IPS-15b (cell line): Measurements from ENCODE around the gene IGSF5.

Experiments used
- H3K27me3 ChIP-seq: one replicate; pipeline ENCODE4 v1.6.1; 2013; ENCODE audit warnings: low read length; ENCODE audit not compliant: control insufficient read depth, insufficient read depth
- H3K36me3 ChIP-seq: one replicate; pipeline ENCODE4 v1.6.1; 2013; ENCODE audit warnings: low read length; ENCODE audit not compliant: control insufficient read depth, insufficient read depth
- H3K4me1 ChIP-seq: one replicate; pipeline ENCODE4 v1.6.1; 2013; ENCODE audit warnings: mild to moderate bottlenecking, low read length; ENCODE audit not compliant: control insufficient read depth, insufficient read depth
- H3K4me3 ChIP-seq: one replicate; pipeline ENCODE4 v1.5.1; 2013; ENCODE audit warnings: low read depth, low read length
- H3K9ac ChIP-seq: one replicate; pipeline ENCODE4 v1.6.1; 2013; ENCODE audit warnings: low read depth, mild to moderate bottlenecking, low read length
- H3K9me3 ChIP-seq: one replicate; pipeline ENCODE4 v1.6.1; 2013; ENCODE audit warnings: mild to moderate bottlenecking, low read length; ENCODE audit not compliant: control insufficient read depth, insufficient read depth

The IGSF5 gene

DNA sequence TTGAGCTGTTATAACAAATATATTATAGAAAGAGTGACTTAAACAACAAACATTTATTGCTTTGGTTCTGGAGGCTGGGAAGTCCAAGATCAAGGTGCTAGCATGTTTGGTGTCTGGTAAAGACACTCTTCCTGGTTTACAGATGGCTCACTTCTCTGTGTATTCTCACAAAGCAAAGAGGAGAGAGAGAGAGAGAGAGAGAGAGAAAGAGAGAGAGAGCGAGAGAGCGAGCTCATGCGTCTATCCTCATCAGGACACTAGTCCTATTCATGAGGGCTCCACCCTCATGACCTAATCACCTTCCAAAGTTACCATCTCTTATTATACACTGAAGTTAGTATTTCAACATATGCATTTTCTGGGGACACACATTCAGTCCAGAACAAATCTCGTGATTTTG lies 89.6 kb downstream of the IGSF5 start:
- Histone ChIP-seq H3K27me3 (no peaks in the 10 kb centered on the region), H3K36me3 (no peaks in the 10 kb centered on the region), H3K9ac (no peak overlapping the region), H3K4me3 (no peak overlapping the region), H3K9me3 (peaks cover 3% of the 10 kb centered on the region), H3K4me1 (no peaks in the 10 kb centered on the region)

DNA sequence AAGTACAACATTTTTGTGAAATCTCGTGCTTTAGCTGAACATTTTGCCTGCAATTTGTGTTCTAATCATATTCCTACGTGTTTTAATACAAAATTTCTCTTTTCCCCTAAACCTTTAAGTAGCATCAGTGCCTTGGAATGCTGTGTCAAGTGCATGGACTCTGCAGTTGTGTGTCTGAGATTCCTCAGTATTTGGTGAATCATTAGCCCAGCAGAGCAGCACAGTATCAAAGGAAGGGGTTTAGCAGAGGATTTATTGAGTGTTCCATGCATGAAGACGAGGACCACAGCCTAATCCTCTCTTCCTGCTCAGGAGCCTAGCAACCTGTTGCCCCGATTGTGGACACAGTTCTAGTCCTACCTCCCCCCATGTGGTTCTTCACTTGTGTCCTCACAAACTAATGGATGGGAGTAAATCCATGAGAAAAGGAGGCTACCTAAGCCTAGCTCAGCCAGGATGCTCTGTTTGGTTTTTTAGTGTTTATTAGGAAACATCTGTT lies 92.9 kb downstream of the IGSF5 start:
- no peaks in the 10 kb centered on the region for H3K4me1 ChIP-seq
- H3K9ac ChIP-seq = no peak overlapping the region
- H3K27me3 ChIP-seq = no peaks in the 10 kb centered on the region
- H3K9me3 ChIP-seq = peaks cover 3% of the 10 kb centered on the region
- no peak overlapping the region for H3K4me3 ChIP-seq
- H3K36me3 ChIP-seq = no peaks in the 10 kb centered on the region

DNA sequence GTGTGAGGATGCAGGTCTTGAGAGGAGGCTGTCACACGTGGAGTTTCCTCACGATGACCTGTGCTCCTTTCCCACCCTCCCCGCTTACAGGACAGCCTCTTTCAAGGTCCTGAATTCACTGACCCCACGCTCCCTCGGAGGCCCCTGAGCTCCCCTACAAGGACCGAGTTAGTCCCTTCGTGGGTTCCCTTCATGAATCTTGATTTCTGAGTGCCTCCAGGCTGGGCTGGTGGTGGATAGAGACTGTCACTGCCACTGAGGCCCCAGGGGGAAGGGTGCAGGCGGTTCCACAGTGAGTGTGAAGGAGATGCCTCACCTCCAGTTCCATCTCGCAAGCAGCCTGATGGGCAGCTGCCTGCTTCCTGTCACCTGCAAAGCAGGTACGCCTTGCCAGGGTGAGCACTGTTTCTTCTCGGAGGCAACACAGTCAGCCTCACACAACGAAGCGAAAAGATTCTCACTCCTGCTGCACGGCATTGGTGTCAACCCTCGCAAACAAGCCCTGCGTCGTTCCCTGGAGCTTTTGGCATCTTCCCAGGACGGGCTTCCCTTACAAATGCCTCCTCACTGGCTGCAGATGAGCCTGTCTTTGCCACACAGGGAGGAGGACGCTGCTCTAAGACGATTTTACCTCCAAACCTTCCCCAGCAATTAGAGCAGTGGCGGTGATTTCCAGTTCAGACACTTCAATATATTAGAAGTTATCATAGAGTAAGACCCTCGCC lies 95.6 kb downstream of the IGSF5 start:
- Histone ChIP-seq H3K27me3 (no peaks in the 10 kb centered on the region), H3K9me3 (no peaks in the 10 kb centered on the region), H3K9ac (no peak overlapping the region), H3K36me3 (no peaks in the 10 kb centered on the region), H3K4me3 (no peak overlapping the region), H3K4me1 (no peaks in the 10 kb centered on the region)

DNA sequence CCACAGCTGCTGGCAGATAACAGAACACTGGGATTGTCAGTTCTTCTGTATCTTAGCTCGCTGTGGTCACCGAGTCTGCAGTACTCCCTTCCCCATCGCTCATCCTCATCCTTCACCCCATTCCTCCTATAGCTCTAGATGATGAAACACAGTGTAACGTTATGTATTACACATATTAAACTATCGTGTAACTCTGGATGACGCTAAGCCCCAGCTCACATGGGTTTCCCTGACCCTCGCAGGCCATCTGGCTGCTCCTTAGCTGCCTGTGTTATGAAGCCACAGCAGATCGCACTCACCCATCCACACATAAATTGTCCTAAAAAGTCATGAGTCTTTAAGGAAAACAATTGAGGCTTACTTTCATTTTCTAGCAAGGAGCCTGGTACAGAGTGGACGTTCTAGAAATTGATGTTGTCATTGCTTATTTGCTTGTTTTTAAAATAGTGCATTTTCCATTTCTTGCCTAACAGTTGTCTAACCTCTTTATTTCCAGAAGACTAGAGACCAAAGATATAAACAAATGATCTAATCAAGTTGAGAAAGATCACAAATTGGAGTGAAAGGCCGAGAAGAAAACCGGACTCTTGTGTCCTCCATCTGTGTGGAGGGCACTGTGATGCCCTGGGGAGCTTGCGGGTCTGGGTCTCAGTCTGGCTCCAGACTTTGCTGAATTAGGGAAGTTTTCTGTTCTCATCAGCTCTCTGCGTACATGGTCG lies 97.9 kb downstream of the IGSF5 start:
- Histone ChIP-seq H3K4me3 (no peak overlapping the region), H3K36me3 (no peaks in the 10 kb centered on the region)

DNA sequence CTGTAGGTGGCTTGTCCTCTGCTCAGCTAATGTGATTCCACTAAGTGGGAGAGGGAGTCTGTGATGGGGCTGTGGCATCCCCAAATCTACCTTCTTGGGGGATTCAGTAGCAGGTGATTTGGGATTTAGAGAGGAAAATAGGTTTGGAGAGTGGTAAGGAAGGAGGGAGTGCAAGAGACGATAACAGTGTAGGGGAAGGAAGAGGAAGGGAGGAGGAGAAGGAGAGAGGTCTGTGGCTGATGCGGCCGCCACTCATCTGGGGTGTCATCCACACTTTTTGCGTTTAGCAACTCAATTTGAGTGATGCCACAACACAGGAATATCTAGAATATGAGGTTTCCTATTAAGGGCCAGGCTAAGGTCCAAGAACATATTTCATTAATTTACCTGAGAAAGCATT lies 98.5 kb downstream of the IGSF5 start:
- no peak overlapping the region for H3K9ac ChIP-seq
- H3K36me3 ChIP-seq = no peaks in the 10 kb centered on the region
- no peaks in the 10 kb centered on the region for H3K27me3 ChIP-seq
- no peaks in the 10 kb centered on the region for H3K9me3 ChIP-seq
- H3K4me1 ChIP-seq = no peaks in the 10 kb centered on the region
- H3K4me3 ChIP-seq = no peak overlapping the region

More for the DNA sequence above, 97.9 kb downstream of the IGSF5 start:
- Histone ChIP-seq H3K27me3 (no peaks in the 10 kb centered on the region), H3K9ac (no peak overlapping the region), H3K9me3 (no peaks in the 10 kb centered on the region), H3K4me1 (no peaks in the 10 kb centered on the region)

DNA sequence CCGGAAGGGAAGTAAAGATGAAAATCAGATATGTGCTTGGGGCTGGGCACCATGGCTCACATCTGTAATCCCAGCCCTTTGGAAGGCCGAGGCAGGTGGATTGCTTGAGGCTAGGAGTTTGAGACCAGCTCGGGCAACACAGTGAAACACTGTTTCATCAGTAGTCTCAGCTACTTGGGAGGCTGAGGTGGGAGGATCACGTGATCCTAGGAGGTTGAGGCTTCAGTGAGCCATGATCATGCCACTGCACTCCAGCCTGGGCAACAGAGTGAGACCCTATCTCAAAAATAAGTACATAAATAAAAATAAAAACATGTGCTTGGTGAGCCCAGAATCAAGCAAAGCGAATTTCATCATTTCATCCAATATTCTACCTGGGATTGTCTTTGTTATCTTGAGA lies 98.9 kb downstream of the IGSF5 start:
- no peaks in the 10 kb centered on the region for H3K27me3 ChIP-seq

DNA sequence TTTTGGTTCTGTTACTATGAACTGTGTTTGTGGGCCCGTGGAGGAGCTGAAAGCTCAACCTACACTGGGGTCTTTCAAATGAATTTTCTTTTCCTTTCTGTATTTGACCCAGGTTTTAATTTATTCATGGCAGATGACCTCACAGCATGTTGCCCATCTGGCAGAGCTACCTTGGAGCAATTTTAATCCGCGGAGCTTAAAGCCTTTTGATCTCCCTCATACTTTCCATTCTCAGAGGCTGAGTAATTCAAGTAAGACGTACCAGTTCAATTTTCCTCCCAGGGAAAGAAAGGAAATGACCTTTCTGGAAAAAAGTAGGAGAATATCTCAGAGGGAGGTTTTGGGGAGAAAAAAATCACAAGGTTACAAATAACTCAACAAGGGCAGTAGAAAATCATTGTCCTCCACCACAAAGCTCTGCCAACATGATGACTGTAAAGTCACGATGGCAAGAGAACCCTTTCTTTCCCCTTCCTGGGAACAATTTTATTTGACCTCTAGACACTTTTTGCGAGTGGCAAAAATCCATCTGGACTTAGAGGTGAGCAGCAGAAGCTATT lies 100.7 kb downstream of the IGSF5 start:
- no peak overlapping the region for H3K4me3 ChIP-seq
- no peaks in the 10 kb centered on the region for H3K27me3 ChIP-seq
- no peaks in the 10 kb centered on the region for H3K4me1 ChIP-seq
- no peaks in the 10 kb centered on the region for H3K9me3 ChIP-seq
- no peaks in the 10 kb centered on the region for H3K36me3 ChIP-seq
- no peak overlapping the region for H3K9ac ChIP-seq

More for the DNA sequence above, 98.9 kb downstream of the IGSF5 start:
- H3K9ac ChIP-seq = no peak overlapping the region
- H3K9me3 ChIP-seq = no peaks in the 10 kb centered on the region
- H3K4me1 ChIP-seq = no peaks in the 10 kb centered on the region
- no peak overlapping the region for H3K4me3 ChIP-seq
- no peaks in the 10 kb centered on the region for H3K36me3 ChIP-seq

DNA sequence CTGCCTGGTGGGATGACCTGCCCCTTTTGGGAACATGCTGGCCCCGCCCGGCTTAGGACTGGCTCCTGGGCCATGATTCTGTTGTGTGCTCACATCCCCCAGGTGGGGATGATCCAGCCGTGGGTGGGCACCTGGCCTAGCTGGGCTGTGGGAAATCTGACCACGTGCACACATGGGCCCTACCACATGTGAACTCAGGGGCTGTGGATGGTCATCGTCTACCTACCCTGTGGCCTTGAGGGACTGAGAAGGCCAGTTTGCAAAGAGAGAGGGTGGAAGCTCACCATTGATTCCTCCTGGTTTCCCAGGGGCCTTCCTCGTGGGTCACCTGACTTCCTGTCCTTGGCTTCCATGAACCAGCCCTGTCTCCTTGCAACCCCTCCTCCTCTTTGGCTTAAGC lies 102.9 kb downstream of the IGSF5 start:
- H3K9me3 ChIP-seq = no peaks in the 10 kb centered on the region
- H3K9ac ChIP-seq = no peak overlapping the region
- H3K4me3 ChIP-seq = no peak overlapping the region
- no peaks in the 10 kb centered on the region for H3K4me1 ChIP-seq
- peaks cover 3% of the 10 kb centered on the region for H3K36me3 ChIP-seq
- no peaks in the 10 kb centered on the region for H3K27me3 ChIP-seq

DNA sequence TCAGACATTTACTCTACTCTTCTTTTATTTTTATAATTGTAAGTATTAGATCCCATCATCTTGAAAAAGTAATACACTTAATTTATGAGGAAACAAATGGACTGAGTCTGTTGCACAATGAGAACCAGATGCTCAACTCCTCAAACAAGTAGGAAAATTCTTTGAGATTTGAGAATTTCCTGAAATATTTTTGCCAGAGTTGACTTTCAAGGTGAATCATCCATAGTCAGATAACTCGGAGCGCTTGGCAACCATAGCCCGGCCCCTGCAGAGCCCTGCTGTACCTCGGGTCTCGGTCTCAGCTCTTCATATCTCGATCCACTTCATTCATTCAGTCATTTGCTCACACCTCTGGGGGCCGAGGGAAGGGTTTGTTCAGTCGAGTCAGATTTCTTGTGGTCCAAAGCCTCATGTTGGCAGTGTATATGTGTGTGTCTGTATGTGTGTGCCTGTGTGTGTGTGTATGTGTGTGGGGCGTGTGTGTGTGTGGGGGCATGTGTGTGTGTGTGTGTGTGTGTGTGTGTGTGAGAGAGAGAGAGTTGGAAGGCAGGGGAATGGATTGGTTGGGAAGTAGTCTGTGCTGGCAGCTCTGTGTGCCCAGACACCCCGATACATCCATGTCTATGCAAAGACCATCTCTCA lies 104.2 kb downstream of the IGSF5 start:
- Histone ChIP-seq H3K4me1 (no peaks in the 10 kb centered on the region), H3K27me3 (no peaks in the 10 kb centered on the region), H3K9ac (no peak overlapping the region), H3K9me3 (no peaks in the 10 kb centered on the region), H3K4me3 (no peak overlapping the region), H3K36me3 (peaks cover 3% of the 10 kb centered on the region)

DNA sequence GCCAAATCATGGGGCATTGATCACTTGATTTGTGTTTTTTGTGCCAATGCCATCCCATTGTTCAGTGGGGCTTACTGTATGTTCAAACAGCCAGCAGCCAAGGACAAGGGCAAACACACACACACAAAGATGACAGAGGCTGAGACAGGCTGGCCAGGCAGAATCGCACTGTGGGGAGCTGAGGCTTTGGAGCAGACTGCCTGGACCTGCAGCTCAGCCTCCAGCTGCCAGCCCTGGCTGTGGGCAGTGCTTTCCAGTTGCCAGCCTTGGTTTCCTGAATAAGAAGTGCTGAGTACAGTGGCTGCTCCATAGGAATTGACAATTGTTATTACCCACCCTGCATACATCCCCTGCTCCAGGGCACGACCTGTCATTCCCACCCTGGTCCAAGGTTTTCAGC lies 105.3 kb downstream of the IGSF5 start:
- H3K27me3 ChIP-seq = no peaks in the 10 kb centered on the region
- no peaks in the 10 kb centered on the region for H3K4me1 ChIP-seq
- H3K4me3 ChIP-seq = no peak overlapping the region
- no peak overlapping the region for H3K9ac ChIP-seq
- no peaks in the 10 kb centered on the region for H3K9me3 ChIP-seq
- peaks cover 3% of the 10 kb centered on the region for H3K36me3 ChIP-seq

DNA sequence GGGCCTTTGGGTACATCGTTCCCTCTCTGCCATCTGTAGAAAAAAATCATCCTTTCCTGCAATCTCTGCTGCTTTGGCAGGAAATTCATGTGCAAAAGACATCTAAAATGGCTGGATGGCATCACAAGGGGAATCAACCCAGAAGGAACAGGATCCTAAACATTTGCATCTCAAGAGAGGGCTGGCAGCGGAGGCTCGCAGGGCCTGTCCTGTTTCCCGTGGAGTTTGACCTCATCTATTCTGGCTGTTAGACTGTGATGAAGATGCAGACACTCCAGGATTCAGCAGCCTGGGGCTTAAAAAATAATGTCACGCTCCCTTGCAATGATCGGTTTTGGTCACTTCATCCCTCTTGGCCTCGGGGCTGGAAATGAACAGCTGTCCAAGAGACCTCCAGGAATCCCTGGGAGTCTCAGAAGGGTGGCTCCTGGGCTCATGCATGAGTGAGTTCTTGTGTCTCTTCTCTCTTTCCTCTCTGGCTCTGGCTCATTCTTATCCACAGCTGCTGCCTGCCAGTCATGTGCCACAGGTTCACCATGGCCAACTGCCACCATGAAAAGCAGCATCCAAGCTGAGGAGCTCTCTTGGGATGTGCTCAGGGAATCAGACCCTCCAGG lies 106.1 kb downstream of the IGSF5 start:
- Histone ChIP-seq H3K4me3 (no peak overlapping the region), H3K9ac (no peak overlapping the region), H3K36me3 (peaks cover 3% of the 10 kb centered on the region), H3K9me3 (no peaks in the 10 kb centered on the region), H3K27me3 (no peaks in the 10 kb centered on the region), H3K4me1 (no peaks in the 10 kb centered on the region)
